ENCODE results near the gene NPLOC4.

The NPLOC4 gene

GRCh38 chr17:81517009-81517338 lies 119.9 kb downstream of the NPLOC4 start:
- DNase-seq = no peak

GRCh38 chr17:81516439-81516838 lies 120.5 kb downstream of the NPLOC4 start:
- DNase-seq = no peak

GRCh38 chr17:81515530-81516041 lies 121.3 kb downstream of the NPLOC4 start:
- no peak for DNase-seq

GRCh38 chr17:81514739-81515529 lies 122.0 kb downstream of the NPLOC4 start:
- DNase-seq = peak; percentile 69 to 83

- no peak for DNase-seq
Observed at GRCh38 chr17:81514489-81514738, 122.5 kb downstream of the NPLOC4 start.

GRCh38 chr17:81513753-81514488 lies 123.0 kb downstream of the NPLOC4 start:
- DNase-seq = peak; percentile 37 to 48

- DNase-seq = peak; percentile 57 to 64
Observed at GRCh38 chr17:81513372-81513752, 123.5 kb downstream of the NPLOC4 start.

- peak; percentile 90 to 91 for DNase-seq
Observed at GRCh38 chr17:81512562-81513371, 124.1 kb downstream of the NPLOC4 start, which contains the start of gene ACTG1. Gene ACTG1, minus strand, starts transcription at chr17:81512799. Its CDS starts 445 bp downstream, at chr17:81512354.

GRCh38 chr17:81511804-81512561 lies 124.9 kb downstream of the NPLOC4 start:
- DNase-seq = peak; percentile 36 to 48

- DNase-seq = no peak
Observed at GRCh38 chr17:81511554-81511803, 125.4 kb downstream of the NPLOC4 start.

GRCh38 chr17:81510785-81511553 lies 125.9 kb downstream of the NPLOC4 start:
- peak in 1 of 2 donors; percentile 27 for DNase-seq

- DNase-seq = no peak
Observed at GRCh38 chr17:81509972-81510784, 126.7 kb downstream of the NPLOC4 start.

GRCh38 chr17:81509207-81509971 lies 127.5 kb downstream of the NPLOC4 start:
- peak; percentile 42 to 46 for DNase-seq

- DNase-seq = no peak
Observed at GRCh38 chr17:81508639-81509206, 128.2 kb downstream of the NPLOC4 start.

All from activated CD4-positive, alpha-beta T cell treated with anti-CD3 and anti-CD28 coated beads for 4 hours (primary cell).